Type B pancreatic cell (in vitro differentiated cells): ENCODE measurements around the gene IGSF3. TPM values are rescaled to one million over a fixed set of nuclear protein-coding genes. Genes with fewer than 3 reads are reported as not detected.

Experiments
- DNase-seq: peaks from one replicate; pipeline ENCODE4 v3.0.0; 2021; ENCODE audit warnings: mixed read lengths; ENCODE audit not compliant: unreplicated experiment; ENCODE audit errors: extremely low spot score
- H3K27ac Mint-ChIP-seq: 2 replicates; pipeline ENCODE4 v1.8.0; 2021; ENCODE audit warnings: mild to moderate bottlenecking, mixed read lengths
- H3K27me3 Mint-ChIP-seq: 2 replicates; pipeline ENCODE4 v1.8.0; 2021; ENCODE audit warnings: mixed read lengths
- H3K36me3 Mint-ChIP-seq: 2 replicates; pipeline ENCODE4 v1.8.0; 2021; ENCODE audit warnings: mixed read lengths
- H3K4me1 Mint-ChIP-seq: one replicate; pipeline ENCODE4 v1.8.0; 2021; ENCODE audit warnings: mixed read lengths; ENCODE audit not compliant: unreplicated experiment
- H3K4me3 Mint-ChIP-seq: 2 replicates; pipeline ENCODE4 v1.8.0; 2021; ENCODE audit warnings: mild to moderate bottlenecking, mixed read lengths
- H3K9me3 Mint-ChIP-seq: 2 replicates; pipeline ENCODE4 v1.8.0; 2021; ENCODE audit warnings: mixed read lengths
- total RNA-seq: library from RNA; stranded (reverse); gene quantifications from 2 replicates; pipeline ENCODE4 v1.2.1, GENCODE V29; 2021; ENCODE audit warnings: low replicate concordance
- TF ChIP-seq, protein P1 (sequence below): fragments of 200-600 bp; sonication (generic); conservative IDR thresholded peaks from 2 replicates; pipeline ENCODE4 v1.5.0; 2021; ENCODE audit warnings: antibody characterized with exemption, mild to moderate bottlenecking

The IGSF3 gene
- total RNA-seq, 1 donor from 2014 or later = 42.9 TPM

DNA sequence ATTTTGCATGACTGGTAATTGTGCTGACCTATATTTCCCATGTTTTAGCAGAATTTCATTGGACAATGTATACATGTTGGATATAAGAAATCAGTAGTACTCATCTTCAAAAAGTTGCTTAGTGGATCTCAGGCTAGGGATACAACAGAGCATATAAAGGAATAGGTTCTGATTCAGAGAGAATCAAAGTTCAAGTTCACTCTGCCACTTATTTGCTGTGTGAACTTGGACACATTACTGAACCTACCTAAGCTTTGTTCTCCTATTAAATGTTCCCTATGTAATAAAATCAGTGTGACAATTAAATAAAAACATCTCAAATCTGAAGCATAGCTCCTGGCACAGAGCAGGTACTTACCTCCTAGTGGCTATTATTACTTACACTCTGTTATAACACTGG, 106.0 kb downstream of the IGSF3 start:
- Mint-ChIP-seq H3K27me3 (no peaks in the 10 kb centered on the region), H3K4me1 (no peaks in the 10 kb centered on the region)
- DNase-seq = no peak

DNA sequence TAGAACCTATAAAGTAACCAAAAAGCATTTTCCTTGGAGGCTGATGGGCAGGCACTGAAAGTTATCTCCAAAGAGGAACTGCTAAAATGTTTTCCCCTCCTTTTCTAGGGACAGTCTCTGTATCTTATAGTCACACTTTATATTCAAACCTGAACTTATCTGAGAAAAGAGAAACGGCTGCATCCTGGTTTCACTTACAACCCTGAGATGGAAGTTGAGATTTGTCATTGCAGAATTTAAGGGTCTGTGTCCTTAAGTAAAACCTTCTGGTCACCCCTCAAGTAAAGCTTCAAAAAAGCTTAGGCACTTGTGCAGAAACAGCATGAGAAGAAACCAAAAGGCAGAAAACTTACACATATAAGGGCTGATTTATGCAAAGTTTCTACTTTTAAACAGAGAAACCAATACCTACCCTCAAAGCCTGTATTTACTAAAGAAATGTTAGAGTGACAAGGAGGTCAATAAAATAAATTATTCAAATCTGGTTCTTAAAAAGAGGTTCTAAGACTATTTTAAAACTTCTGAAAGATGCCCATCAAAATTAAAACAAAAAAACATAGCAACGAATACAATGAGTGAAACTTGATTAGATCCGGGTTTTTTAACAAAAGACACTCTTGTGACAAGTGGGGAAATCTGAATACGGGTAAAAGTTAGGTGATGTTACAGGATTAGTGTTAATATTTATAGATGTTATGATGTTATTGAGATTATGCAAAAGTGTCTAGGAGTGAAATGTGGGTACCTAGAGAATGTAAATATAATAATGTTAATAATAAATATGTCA, 106.6 kb downstream of the IGSF3 start:
- Mint-ChIP-seq H3K27ac (no peak overlapping the region), H3K27me3 (no peaks in the 10 kb centered on the region), H3K4me3 (no peak overlapping the region), H3K4me1 (no peaks in the 10 kb centered on the region), H3K36me3 (peaks cover 17% of the 10 kb centered on the region), H3K9me3 (no peaks in the 10 kb centered on the region)
- TF ChIP-seq, protein P1, sequence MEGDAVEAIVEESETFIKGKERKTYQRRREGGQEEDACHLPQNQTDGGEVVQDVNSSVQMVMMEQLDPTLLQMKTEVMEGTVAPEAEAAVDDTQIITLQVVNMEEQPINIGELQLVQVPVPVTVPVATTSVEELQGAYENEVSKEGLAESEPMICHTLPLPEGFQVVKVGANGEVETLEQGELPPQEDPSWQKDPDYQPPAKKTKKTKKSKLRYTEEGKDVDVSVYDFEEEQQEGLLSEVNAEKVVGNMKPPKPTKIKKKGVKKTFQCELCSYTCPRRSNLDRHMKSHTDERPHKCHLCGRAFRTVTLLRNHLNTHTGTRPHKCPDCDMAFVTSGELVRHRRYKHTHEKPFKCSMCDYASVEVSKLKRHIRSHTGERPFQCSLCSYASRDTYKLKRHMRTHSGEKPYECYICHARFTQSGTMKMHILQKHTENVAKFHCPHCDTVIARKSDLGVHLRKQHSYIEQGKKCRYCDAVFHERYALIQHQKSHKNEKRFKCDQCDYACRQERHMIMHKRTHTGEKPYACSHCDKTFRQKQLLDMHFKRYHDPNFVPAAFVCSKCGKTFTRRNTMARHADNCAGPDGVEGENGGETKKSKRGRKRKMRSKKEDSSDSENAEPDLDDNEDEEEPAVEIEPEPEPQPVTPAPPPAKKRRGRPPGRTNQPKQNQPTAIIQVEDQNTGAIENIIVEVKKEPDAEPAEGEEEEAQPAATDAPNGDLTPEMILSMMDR = no peak
- DNase-seq = no peak

More for the DNA sequence above, 106.0 kb downstream of the IGSF3 start:
- H3K9me3 Mint-ChIP-seq = no peaks in the 10 kb centered on the region
- H3K4me3 Mint-ChIP-seq = no peak overlapping the region
- no peak overlapping the region for H3K27ac Mint-ChIP-seq
- H3K36me3 Mint-ChIP-seq = peaks cover 17% of the 10 kb centered on the region
- TF ChIP-seq, protein P1 = no peak

DNA sequence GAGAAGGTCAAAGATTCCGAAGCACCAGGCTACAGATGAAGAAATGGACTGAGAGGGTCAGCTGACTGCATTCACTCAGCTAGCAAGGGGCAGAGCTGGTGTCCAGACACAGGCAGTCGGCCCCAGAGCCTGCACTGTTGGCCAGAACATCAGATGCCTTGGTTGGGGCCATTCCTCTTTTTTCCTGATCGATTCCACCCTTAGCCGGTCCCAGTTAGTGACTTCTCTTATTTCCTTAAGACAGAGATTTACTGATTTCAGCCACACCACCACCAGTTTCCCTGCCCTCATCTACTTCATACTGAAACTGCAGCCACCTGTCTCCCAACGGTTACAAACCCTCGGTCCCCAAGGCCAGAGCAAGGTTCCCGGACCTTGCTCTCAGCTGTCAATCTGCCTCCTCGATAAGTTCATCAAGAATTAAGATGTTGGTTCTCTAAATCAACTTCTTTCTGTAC, 108.2 kb downstream of the IGSF3 start:
- TF ChIP-seq, protein P1 = no peak
- peaks cover 10% of the 10 kb centered on the region for H3K36me3 Mint-ChIP-seq

DNA sequence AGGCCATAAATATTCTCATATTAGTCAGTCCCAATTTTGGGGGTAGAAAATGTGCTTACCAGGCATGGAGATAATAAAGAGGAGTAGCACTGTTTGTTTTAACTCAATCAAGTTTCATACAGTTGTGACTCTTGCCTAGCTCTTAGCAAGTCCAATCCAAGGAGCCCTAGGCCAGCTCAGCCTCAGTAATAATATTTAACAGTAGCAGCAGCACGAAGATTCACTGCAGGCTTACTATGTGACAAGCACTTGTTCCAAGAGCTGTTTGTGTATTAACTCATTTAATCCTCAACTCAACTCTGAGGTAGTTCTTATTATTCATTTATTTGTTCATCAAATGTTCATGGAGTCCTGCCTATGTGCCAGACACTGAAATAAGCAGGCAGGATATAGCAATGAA, 109.0 kb downstream of the IGSF3 start:
- Mint-ChIP-seq H3K4me3 (no peak overlapping the region), H3K36me3 (peaks cover 8% of the 10 kb centered on the region)

More for the DNA sequence above, 108.2 kb downstream of the IGSF3 start:
- H3K4me3 Mint-ChIP-seq = no peak overlapping the region
- no peaks in the 10 kb centered on the region for H3K4me1 Mint-ChIP-seq
- DNase-seq = no peak
- H3K27me3 Mint-ChIP-seq = no peaks in the 10 kb centered on the region
- H3K9me3 Mint-ChIP-seq = no peaks in the 10 kb centered on the region
- no peak overlapping the region for H3K27ac Mint-ChIP-seq

DNA sequence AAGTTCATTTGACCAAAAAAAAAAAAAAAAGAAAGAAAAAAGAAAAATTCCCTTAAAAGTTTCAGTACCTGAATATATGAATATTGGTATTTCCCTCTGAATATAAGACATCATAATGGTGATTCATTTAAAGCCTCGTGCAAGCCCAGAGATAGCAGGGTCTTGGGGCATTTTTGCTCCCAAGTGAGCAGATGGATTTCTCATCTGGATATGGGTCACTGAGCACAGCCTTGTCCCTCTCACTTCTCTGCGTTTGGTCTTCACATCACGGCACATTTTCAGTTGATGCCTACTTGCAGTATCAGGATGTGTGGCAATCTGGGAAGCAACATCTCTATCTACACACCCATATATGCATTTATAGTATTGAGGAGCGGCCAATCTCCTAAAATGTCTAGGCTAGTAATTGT, 109.4 kb downstream of the IGSF3 start:
- H3K4me1 Mint-ChIP-seq = no peaks in the 10 kb centered on the region
- TF ChIP-seq, protein P1 = no peak
- no peaks in the 10 kb centered on the region for H3K9me3 Mint-ChIP-seq

More for the DNA sequence above, 109.0 kb downstream of the IGSF3 start:
- TF ChIP-seq, protein P1 = no peak
- no peaks in the 10 kb centered on the region for H3K9me3 Mint-ChIP-seq
- no peaks in the 10 kb centered on the region for H3K27me3 Mint-ChIP-seq
- no peak overlapping the region for H3K27ac Mint-ChIP-seq
- H3K4me1 Mint-ChIP-seq = no peaks in the 10 kb centered on the region
- DNase-seq = no peak

More for the DNA sequence above, 109.4 kb downstream of the IGSF3 start:
- Mint-ChIP-seq H3K27me3 (no peaks in the 10 kb centered on the region), H3K36me3 (peaks cover 8% of the 10 kb centered on the region), H3K27ac (no peak overlapping the region), H3K4me3 (no peak overlapping the region)
- no peak for DNase-seq
